HG03025 (cell line): ENCODE data around the gene RSPO3.
"Not testable (repeated sequence)": the region's sequence is repeated elsewhere in the genome, so short reads cannot be mapped to it uniquely, and the experiment has no call there.

Experiments
- ATAC-seq: cut with Tn5 transposase; IDR thresholded peaks from one replicate; pipeline ENCODE4 v1.9.1; 2021; ENCODE audit warnings: mild to moderate bottlenecking, moderate library complexity; ENCODE audit not compliant: unreplicated experiment, low FRiP score

RSPO3 gene

DNA sequence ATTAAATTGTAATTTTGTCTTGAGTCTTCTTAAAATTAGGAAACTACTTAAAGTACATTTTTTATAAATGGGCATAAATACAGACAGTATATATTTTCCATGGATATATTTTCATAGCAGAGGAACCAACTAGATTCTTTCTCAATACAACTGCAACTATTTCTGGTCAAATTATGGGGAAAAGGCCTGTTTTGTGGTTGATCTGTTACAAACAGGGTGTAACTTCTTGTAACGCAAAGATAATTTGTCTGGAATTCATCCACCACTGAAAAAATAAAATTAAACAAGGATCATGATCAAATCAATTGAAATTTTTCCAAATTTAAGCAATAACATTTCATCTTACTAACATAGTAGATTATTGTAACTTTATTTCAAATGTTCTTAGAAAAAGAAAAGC, 81.0 kb downstream of the RSPO3 start:
- no peak for ATAC-seq

DNA sequence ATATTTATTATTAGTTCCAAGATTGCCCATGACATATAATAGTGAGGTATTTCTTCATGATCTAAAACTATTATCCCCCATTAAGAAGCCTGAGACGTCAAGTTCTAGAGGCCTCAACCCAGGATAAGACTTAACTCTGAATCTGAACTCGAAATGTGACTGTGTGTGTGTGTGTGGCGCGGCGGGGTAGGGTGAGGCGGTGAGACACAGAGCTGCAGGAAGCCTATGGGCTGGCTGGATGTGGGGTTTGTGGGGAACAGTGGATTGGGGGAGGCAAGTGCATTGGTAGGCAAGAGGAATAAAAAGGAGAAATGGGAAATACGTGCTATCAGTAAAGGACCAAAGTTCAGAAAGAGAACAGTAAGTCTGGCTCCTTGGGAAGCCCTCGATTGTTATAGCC, 81.6 kb downstream of the RSPO3 start:
- ATAC-seq = no peak

DNA sequence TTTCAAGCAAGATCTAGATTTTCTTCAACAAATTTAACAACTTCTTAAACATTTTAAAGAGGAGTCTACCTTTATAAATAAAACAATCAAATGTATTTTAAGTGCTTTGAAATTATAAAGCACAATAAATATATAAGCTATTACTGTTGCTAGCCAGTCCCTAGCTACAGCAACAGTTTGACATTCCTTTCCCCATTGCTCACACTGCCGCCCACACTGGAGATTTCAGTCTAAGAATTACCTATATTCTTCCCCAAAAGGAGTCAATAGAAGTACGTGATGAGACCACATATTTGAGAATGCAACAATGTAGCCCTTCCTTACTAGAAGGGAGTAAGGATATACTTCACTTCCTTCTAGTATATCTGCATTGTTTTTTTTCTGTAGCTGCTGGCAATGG, 82.8 kb downstream of the RSPO3 start:
- ATAC-seq = no peak

DNA sequence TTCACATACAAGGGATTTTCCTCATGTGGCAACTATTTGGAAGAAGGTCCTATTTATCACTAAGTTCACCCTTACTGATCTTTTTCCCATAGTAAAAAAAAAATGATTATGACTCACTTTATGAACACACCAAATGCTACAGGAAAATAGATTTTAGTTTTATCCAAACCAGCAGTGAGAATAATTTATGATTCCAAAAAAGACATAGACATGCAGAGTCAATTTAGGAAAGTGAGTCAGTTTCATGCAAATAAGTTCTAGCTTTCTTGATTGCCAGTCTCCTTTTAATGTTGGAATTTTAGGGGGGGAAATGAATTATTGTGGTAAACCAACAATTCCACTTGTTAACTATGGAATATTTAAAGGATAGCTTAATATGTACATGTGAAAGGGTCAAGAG, 84.2 kb downstream of the RSPO3 start:
- no peak for ATAC-seq

DNA sequence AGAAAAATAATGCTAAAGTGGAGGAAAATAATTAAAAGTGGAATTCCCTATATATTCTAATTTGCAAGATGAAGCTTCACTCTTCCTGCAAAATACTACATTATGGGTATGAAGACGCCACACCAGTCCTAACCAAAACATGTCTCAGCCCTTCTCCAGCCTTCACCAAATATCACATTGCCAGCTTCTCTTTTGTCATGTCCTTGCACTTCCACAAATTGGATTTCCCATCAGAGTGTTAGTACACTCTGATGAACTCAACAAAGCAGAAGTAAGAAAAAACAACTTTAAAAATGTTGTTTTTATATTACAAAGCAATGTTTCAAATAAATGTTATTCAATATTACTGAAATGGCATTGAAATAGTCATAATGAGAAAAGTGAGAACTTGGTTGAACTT, 85.8 kb downstream of the RSPO3 start:
- no peak for ATAC-seq

DNA sequence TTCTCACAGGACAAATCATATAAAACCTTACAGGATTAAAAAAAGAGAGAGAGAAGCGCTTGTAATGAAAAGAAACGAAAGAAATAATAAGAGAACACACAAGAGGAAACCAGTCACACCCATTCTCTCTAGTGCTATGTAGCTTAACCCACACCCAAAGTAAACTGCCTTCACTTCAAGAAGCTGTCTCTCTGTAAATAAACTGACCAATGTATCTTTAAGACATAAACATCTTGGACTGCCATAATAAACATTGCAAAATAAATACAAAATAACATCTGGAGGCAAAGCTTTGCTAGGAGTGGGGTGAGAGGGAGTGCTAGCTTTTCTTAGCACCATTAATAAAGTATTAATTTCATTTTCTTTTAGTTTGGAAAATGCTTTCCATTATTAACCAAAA, 86.6 kb downstream of the RSPO3 start:
- ATAC-seq = no peak

DNA sequence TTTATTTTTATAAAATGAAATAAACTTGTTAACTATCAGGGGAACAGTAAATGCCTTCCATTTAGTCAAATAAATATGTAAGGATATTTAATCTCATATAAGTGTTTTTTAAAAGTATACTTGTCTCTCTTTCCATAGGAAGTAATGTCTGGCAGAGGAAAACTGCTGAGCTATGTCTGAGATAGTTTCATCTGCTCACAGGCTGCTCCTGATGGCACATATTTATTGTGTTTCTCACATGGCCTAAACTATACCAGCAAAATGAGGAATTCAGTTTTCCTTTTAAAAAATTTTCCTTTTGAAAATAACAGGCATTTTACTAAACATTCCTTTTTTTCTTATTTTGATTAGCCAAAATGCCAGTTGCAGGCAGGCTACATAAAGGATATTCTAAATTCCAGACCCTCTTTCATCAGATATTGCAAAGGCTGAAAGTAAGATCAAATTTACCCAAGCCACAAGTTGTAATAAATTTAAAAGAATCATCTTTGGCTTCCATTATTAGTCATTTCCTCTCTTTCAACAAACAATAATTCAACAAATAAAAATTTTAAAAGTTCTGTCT, 88.1 kb downstream of the RSPO3 start:
- no peak for ATAC-seq

DNA sequence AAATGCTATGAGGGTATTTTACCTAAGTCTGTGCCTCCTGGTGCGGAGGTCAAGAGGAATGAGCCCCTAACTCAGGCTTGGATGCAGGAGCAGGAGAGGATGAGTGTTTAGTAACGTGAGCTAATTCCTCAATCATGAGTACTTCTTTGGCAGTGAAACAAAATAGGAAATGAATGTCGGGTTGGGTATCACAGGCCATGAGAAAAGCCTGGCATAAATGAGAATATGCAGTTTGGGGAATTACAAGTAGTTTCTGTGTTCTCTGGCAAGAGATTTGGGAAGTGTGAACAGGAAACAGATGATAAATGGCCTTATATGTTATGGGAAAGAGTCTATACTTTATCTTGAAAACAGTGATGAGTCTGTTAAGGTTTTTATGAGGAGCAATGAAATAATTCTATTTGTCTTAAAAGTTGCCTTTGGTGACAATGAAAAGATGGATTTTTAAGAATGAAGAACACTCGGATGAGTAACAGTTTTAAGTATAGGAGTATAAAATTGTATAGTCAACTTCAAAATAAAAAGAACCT, 89.2 kb downstream of the RSPO3 start:
- no peak for ATAC-seq

DNA sequence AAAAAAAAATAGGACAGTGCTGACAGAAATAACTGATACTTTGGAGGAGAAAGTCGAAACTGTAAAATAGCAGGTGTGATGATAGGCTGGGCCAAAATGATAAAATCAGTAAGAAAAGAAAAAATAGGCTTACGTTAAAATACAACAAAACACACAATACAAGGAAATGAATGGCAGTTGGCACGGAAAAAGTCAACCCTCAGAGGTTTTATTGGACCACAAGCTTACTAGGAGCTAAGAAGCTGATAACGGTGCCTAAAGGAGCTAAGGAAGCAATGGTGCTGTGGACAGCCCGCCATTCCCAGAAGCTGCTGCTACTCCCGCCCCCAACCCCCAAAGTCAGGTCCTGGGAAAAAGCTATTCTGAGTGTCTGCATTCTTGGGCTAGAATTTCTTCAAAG, 92.3 kb downstream of the RSPO3 start:
- no peak for ATAC-seq

DNA sequence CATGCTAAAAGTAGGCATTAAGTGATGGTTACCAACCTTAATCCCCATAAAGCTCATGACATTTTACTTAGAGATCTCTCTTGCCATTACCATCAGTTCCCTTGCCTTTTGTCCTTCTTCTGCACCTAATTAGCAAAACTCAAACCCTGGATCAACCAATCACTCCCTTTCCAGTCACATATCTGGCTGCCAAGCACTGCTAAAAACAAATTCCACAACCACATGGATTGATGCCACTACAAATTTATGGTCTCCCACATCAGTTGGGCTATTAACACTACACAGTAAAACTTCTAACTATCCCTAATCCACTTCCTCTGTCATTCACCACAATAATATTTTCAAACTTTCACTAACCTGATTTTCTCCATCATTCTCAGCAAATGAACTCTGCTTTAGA, 93.9 kb downstream of the RSPO3 start:
- no peak for ATAC-seq

DNA sequence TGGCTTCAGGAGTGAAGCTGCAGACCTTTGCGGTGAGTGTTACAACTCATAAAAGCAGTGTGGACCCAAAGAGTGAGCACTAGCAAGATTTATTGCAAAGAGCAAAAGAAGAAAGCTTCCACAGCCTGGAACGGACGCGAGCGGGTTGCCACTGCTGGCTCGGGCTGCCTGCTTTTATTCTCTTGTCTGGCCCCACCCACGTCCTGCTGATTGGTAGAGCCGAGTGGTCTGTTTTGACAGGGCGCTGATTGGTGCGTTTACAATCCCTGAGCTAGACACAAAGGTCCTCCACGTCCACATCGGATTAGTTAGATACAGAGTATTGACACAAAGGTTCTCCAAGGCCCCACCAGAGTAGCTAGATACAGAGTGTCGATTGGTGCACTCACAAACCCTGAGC, 95.6 kb downstream of the RSPO3 start:
- ATAC-seq = not testable (repeated sequence)

DNA sequence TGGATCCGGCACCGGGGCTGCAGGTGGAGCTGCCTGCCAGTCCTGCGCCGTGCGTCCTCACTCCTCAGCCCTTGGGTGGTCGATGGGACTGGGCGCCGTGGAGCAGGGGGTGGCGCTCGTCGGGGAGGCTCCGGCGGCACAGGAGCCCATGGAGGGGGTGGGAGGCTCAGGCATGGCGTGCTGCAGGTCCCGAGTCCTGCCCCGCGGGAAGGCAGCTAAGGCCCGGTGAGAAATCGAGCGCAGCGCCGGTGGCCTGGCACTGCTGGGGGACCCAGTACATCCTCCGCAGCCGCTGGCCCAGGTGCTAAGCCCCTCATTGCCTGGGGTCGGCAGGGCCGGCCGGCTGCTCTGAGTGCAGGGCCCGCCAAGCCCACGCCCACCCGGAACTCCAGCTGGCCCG, 96.1 kb downstream of the RSPO3 start:
- ATAC-seq = not testable (repeated sequence)

DNA sequence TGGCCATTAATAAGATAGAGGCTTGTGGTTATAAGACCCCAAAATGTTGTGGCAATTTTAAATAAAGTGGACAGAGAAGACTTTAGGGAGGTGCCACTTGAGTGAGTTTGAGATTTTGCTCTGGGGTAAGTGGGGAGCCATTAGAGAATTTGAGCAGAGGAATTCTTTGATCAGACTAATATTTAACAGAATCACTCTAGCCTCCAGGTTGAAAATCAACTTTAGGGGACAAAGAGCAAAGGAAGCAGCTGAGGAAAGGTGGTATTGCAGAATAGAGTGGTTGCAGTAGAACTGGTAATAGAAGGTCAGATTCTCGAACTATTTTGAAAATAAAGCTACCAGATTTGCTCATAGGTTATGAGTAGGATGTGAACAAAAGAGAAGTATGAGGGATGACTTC, 97.5 kb downstream of the RSPO3 start:
- ATAC-seq = no peak

DNA sequence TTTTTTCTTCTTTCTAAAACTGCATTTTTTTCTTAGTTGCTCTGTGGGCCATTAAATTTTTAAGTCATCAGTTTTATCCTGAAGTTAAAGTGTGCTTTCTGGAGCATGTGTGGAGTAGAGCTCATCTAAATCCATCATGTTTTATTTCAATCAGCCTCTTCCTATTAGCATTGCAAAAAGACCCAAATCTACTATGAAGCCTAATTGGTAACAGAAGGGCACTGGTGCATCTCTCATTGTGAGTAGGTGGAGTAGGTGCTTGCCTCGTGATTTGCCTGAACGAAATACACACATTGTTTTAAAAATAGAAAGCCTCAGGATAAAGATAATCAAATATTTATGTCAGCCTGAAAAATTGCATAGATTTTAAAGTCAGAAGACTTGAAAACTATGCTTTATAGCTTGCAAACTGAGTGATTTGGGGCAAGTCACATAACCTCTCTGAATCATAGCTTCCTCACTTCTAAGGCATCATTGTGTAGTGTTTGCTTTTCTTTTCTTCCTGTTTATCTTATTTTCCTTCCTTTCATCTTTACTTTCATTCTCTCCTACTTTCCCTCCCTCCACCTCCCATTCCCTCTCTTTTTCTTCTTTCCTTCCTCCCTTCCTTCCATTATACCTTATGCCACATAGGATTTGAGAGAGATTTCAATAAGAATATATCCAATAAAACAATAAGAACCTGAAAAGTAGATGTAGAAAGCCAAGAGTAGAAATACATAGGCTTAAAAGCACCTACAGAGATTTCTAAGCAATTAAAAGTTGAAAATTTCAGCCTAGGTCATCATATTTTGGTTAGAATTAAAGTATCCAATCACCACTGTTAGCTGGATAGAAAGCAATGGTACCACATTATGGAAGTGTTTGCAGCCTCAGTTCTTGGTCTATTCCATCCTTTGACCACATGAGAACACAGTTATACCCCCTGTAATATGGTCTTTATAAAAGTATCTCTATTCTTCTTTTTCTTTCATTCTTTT, 98.6 kb downstream of the RSPO3 start:
- no peak for ATAC-seq

DNA sequence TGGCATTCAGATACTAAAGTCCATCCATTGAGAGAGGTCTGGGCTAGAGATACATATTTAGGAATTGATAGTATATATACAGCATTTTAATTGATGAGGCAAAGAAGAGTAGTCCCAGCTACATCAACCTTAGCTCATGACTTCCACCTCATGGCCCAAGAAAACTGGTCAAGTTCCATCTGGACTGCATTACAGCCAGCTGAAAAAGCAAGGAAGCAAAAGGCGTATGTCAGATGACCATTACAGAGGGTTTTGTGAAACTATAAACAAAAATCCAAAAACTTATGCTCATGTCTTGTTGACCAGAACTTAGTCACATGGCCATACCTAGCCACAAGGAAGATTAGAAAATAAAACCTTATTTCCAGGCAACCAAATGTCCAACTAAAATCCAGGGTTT, 101.4 kb downstream of the RSPO3 start:
- ATAC-seq = no peak

DNA sequence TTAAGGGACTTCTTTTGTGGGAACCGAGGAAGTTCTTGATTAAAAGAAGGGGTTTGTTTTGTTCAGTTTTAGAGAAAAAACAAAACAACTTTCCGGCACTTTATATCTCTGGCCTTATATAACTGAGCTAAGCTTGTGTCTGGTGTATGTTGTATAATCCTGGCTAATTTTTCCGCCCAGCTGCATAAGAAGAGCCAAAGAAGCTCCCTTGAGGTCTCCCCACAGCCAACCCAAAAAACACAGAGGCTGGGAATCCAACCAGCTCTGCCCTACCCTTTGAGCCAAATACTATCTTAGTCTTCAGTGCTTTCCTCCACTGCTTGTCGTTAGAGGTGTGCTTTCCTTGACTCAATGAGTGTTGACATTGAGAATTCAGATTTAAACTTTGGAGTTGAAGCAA, 102.7 kb downstream of the RSPO3 start:
- no peak for ATAC-seq

DNA sequence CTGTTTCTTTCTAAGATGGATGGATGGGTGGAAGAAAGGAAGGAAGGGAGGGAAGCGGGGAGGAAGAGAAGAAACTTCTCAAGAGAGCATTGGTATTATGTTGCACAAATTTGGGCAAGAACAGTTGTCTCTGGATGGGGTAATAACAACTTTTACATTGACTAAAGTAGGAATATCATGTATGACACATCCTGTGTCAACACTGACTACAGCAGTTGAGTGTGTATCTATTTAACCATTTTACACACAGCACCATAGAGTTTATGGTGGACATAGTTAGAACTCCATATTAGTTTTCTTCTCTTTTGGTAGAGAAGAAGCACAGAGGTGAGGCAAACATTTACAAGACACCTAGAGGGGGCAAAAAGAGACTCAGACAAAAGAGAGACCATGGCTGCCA, 103.9 kb downstream of the RSPO3 start:
- no peak for ATAC-seq

DNA sequence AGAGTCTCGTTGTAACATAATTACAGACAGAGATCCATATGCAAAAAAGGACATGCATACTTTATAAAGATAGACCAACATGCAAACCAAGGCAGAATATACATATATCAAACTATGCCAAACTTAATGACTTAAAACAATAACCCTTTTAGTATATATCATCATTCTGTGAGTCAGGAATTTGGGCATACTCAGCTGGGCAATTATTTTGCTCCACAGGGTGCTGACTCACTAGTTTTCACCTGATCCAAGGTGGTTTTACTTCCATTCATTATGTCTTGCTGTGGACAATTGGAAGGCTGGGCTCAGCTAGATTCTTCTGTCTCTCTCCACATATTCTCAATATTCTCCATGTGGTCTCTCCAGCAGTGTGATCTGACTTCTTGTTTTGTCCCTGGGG, 107.0 kb downstream of the RSPO3 start:
- ATAC-seq = no peak

DNA sequence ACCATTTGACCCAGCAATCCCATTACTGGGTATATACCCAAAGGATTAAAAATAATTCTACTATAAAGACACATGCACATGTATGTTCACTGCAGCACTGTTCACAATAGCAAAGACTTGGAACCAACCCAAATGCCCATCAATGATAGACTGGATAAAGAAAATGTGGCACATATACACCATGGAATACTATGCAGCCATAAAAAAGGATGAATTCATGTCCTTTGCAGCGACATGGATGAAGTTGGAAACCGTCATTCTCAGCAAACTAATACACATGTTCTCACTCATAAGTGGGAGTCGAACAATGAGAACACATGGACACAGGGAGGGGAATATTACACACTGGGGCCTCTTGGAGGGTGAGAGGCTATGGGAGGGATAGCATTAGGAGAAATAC, 115.3 kb downstream of the RSPO3 start:
- not testable (repeated sequence) for ATAC-seq

DNA sequence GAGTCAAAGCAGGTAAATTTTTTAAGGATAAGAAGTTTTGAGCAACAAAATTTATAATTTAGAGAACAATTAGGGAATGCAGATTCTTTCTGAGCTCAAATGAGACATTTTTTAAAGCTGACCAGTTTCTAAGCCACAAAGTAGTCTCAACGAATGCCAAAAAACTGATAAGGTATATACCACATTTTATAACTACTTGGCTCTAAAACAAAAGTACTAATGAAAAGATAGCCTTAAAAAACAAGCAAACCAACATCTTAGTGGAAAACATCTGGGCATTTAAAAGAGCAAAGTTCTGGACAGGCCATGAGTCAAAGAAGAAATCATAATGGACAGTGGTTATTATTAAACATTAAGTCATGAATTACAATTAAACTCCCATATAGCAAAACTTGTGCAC, 125.0 kb downstream of the RSPO3 start:
- no peak for ATAC-seq
